Loucy (cell line): Measurements from ENCODE around the gene PCSK5.
"Not testable (repeated sequence)": the region's sequence is repeated elsewhere in the genome, so short reads cannot be mapped to it uniquely, and the experiment has no call there.

Source experiments
- H2AFZ ChIP-seq: fragments of 200-600 bp; sonication (generic); 2 replicates; pipeline ENCODE4 v1.6.0; 2016; ENCODE audit warnings: antibody characterized with exemption, mild to moderate bottlenecking, low read length, moderate library complexity
- H3F3A ChIP-seq: fragments of 200-600 bp; 2 replicates; pipeline ENCODE4 v1.6.0; 2016; ENCODE audit warnings: antibody characterized with exemption, low read depth, mild to moderate bottlenecking
- H3K27me3 ChIP-seq: fragments of 200-600 bp; sonication (generic); 2 replicates; pipeline ENCODE4 v1.6.1; 2014; ENCODE audit warnings: low read length, mild to moderate bottlenecking; ENCODE audit not compliant: insufficient read depth, poor library complexity, severe bottlenecking
- H3K36me3 ChIP-seq: fragments of 200-600 bp; sonication (generic); 2 replicates; pipeline ENCODE4 v1.6.1; 2016; ENCODE audit warnings: low read length; ENCODE audit not compliant: insufficient read depth
- H3K4me1 ChIP-seq: fragments of 200-600 bp; sonication (generic); 2 replicates; pipeline ENCODE4 v1.5.1; 2014; ENCODE audit warnings: low read length, mild to moderate bottlenecking; ENCODE audit not compliant: insufficient read depth, poor library complexity, severe bottlenecking
- H3K4me2 ChIP-seq: fragments of 200-600 bp; sonication (generic); 2 replicates; pipeline ENCODE4 v1.6.0; 2014; ENCODE audit warnings: antibody characterized with exemption, low read length, low read depth, mild to moderate bottlenecking; ENCODE audit not compliant: poor library complexity, severe bottlenecking
- H3K4me3 ChIP-seq: fragments of 200-600 bp; sonication (generic); 2 replicates; pipeline ENCODE4 v1.5.1; 2014; ENCODE audit warnings: low read length, mild to moderate bottlenecking, mixed read lengths; ENCODE audit not compliant: poor library complexity, severe bottlenecking
- H3K79me2 ChIP-seq: fragments of 200-600 bp; sonication (generic); 2 replicates; pipeline ENCODE4 v1.6.1; 2014; ENCODE audit warnings: low read length; ENCODE audit not compliant: insufficient read depth
- H3K9ac ChIP-seq: fragments of 200-600 bp; sonication (generic); 2 replicates; pipeline ENCODE4 v1.6.0; 2014; ENCODE audit warnings: mild to moderate bottlenecking, low read depth, low read length, moderate library complexity; ENCODE audit not compliant: poor library complexity, severe bottlenecking
- H3K9me2 ChIP-seq: fragments of 200-600 bp; sonication (generic); replicated peaks from 2 replicates; pipeline ENCODE4 v1.6.1; 2016; ENCODE audit warnings: low read depth, low read length, mixed read lengths
- H3K9me3 ChIP-seq: fragments of 200-600 bp; sonication (generic); 2 replicates; pipeline ENCODE4 v1.6.1; 2014; ENCODE audit warnings: mild to moderate bottlenecking, antibody characterized with exemption, low read length, low read depth; ENCODE audit not compliant: insufficient read depth
- H4K20me1 ChIP-seq: fragments of 200-600 bp; sonication (generic); 2 replicates; pipeline ENCODE4 v1.6.0; 2014; ENCODE audit warnings: antibody characterized with exemption, low read length, mild to moderate bottlenecking; ENCODE audit not compliant: insufficient read depth, poor library complexity, severe bottlenecking
- EZH2phosphoT487 ChIP-seq: fragments of 200-600 bp; IDR thresholded peaks from 2 replicates; pipeline ENCODE4 v1.6.1; 2018; ENCODE audit warnings: antibody characterized with exemption, mild to moderate bottlenecking, moderate library complexity, borderline replicate concordance
- TF ChIP-seq, protein P1 (sequence below): fragments of 200-600 bp; sonication (generic); conservative IDR thresholded peaks from 2 replicates; pipeline ENCODE4 v1.5.1; 2014; ENCODE audit warnings: mild to moderate bottlenecking, antibody characterized with exemption, low read length

Gene PCSK5

DNA sequence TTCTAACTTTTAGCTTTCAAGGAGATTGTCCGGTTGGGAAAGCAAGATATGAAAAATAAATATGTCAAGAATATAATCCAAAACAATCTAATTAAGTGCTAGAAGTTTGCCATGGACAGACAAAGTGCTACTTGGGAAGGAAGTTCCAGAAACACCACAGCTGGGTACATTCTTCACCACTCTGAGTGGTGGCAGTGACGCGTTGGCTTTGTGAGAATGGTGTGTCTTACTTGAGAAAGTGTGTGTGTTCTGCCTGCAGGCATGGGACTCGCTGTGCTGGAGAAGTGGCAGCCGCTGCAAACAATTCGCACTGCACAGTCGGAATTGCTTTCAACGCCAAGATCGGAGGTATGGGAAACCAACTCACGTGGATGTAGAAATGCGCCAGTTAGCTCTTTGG, 177.2 kb downstream of the PCSK5 start:
- Histone ChIP-seq H3F3A (no peaks in the 10 kb centered on the region), H3K9ac (no peak overlapping the region), H4K20me1 (no peaks in the 10 kb centered on the region), H3K36me3 (no peaks in the 10 kb centered on the region), H3K4me1 (no peaks in the 10 kb centered on the region), H3K79me2 (no peaks in the 10 kb centered on the region), H3K9me2 (no peaks in the 10 kb centered on the region), H3K27me3 (no peaks in the 10 kb centered on the region), H2AFZ (no peak overlapping the region), H3K9me3 (no peaks in the 10 kb centered on the region), H3K4me3 (no peak overlapping the region), H3K4me2 (no peak overlapping the region)
- TF ChIP-seq EZH2phosphoT487: no peak
- TF ChIP-seq, protein P1, sequence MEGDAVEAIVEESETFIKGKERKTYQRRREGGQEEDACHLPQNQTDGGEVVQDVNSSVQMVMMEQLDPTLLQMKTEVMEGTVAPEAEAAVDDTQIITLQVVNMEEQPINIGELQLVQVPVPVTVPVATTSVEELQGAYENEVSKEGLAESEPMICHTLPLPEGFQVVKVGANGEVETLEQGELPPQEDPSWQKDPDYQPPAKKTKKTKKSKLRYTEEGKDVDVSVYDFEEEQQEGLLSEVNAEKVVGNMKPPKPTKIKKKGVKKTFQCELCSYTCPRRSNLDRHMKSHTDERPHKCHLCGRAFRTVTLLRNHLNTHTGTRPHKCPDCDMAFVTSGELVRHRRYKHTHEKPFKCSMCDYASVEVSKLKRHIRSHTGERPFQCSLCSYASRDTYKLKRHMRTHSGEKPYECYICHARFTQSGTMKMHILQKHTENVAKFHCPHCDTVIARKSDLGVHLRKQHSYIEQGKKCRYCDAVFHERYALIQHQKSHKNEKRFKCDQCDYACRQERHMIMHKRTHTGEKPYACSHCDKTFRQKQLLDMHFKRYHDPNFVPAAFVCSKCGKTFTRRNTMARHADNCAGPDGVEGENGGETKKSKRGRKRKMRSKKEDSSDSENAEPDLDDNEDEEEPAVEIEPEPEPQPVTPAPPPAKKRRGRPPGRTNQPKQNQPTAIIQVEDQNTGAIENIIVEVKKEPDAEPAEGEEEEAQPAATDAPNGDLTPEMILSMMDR: no peak

DNA sequence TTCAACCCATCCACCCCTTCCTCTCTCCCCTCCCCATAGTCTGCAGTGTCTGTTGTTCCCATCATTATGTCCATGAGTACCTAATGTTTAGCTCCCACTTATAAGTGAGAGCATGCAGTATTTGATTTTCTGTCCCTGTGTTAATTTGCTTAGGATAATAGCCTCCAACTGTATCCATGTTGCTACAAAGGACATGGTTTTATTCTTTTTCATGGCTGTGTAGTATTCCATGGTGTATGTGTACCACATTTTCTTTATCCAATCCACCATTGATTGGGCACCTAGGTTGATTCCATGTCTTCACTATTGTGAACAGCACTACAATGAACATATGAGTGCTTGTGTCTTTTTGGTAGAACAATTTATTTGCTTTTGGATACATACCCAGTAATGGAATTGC, 187.1 kb downstream of the PCSK5 start:
- no peak overlapping the region for H2AFZ ChIP-seq
- no peak overlapping the region for H3K4me3 ChIP-seq
- H3K36me3 ChIP-seq: no peaks in the 10 kb centered on the region
- H3K9me2 ChIP-seq: no peaks in the 10 kb centered on the region
- no peaks in the 10 kb centered on the region for H3K79me2 ChIP-seq
- H3K4me1 ChIP-seq: no peaks in the 10 kb centered on the region
- TF ChIP-seq EZH2phosphoT487: no peak
- TF ChIP-seq, protein P1: no peak
- no peaks in the 10 kb centered on the region for H4K20me1 ChIP-seq
- H3F3A ChIP-seq: no peaks in the 10 kb centered on the region
- H3K9me3 ChIP-seq: no peaks in the 10 kb centered on the region
- no peak overlapping the region for H3K9ac ChIP-seq
- no peaks in the 10 kb centered on the region for H3K27me3 ChIP-seq
- no peak overlapping the region for H3K4me2 ChIP-seq

DNA sequence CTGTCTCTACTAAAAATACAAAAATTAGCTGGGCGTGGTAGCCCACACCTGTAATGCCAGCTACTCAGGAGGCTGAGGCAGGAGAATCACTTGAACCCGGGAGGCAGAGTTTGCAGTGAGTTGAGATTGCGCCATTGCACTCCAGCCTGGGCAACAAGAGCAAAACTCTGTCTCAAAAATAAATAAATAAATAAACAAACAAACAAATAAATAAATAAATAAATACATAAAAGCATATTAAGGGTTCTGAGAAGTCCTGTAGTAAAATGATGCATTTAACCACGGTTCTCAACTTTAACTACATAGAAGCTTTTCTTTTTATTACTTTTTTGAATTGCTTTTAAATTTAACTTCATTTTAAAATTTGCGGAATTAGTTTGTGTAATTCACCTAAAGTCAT, 190.8 kb downstream of the PCSK5 start:
- not testable (repeated sequence) for H3K4me1 ChIP-seq, H3K36me3 ChIP-seq

DNA sequence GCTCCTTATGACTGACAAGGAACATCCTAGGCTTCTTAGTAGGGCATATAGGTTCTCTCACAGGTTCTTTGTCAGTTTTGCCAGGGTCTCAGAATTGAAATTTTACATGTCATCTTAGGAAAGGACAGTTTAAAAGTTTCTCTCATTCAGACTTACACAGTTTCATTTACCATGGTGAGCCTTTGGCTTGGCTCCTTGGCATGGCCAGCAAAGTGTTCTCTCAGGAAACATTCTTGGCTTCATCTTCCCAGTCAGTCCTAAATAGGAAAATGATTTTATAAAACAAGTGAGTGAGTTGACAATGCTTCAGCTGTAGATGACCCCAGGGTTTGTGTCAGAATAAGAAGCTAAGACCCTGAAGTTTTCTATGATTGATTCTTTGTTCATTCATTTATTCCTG, 191.6 kb downstream of the PCSK5 start:
- H3K9ac ChIP-seq: no peak overlapping the region
- TF ChIP-seq, protein P1: no peak
- no peak for TF ChIP-seq EZH2phosphoT487
- no peaks in the 10 kb centered on the region for H3F3A ChIP-seq
- no peaks in the 10 kb centered on the region for H3K9me2 ChIP-seq
- no peaks in the 10 kb centered on the region for H3K79me2 ChIP-seq
- H3K9me3 ChIP-seq: no peaks in the 10 kb centered on the region
- no peaks in the 10 kb centered on the region for H4K20me1 ChIP-seq
- H3K27me3 ChIP-seq: no peaks in the 10 kb centered on the region
- H3K36me3 ChIP-seq: no peaks in the 10 kb centered on the region
- no peaks in the 10 kb centered on the region for H3K4me1 ChIP-seq
- H2AFZ ChIP-seq: no peak overlapping the region
- no peak overlapping the region for H3K4me3 ChIP-seq
- no peak overlapping the region for H3K4me2 ChIP-seq

More for the DNA sequence above, 190.8 kb downstream of the PCSK5 start:
- not testable (repeated sequence) for H3K79me2 ChIP-seq, H3K4me2 ChIP-seq, H2AFZ ChIP-seq, H3K9me2 ChIP-seq, H4K20me1 ChIP-seq, H3F3A ChIP-seq, H3K9me3 ChIP-seq, H3K27me3 ChIP-seq, H3K4me3 ChIP-seq, H3K9ac ChIP-seq
